K562 (cell line): ENCODE data around the gene ZRANB1. TPM values are rescaled to one million over a fixed set of nuclear protein-coding genes. Genes with fewer than 3 reads are reported as not detected.

ENCODE experiments used
- ATAC-seq: fragments of 200-7000 bp; cut with Tn5 transposase; 3 replicates; pipeline ENCODE4 v1.9.1; 2020; ENCODE audit warnings: moderate library complexity
- BruUV-seq: library from RNA; stranded (reverse); fragments of 400-500 nt; replicated peaks from 2 replicates; lab custom pipeline; 2021; lab: Mats Ljungman, UMichigan
- CTCF ChIA-PET: fragments of 300-600 bp; formaldehyde crosslinking; extraction: SDS; loops from one replicate; lab custom pipeline; 2021; ENCODE audit warnings: low intra/inter-chr PET ratio; lab: Yijun Ruan, JAX
- POLR2A ChIA-PET: fragments of 300-600, 350-650 bp; sonication (Branson Sonifier 250); formaldehyde crosslinking; extraction: SDS; loops from one replicate; lab custom pipeline; 2021; ENCODE audit warnings: antibody characterized with exemption, inconsistent platforms; lab: Yijun Ruan, JAX
- DNase-seq, 4 experiments: peaks; one replicate each; pipeline versions ENCODE4 v3.0.0 to v3.0.0-alpha.2; 2011 to 2018; ENCODE audit warnings: low spot score in 3 of 4, mixed read lengths in 3 of 4; ENCODE audit errors: extremely low read depth in 1 of 4
- FAIRE-seq: peaks from 2 replicates; lab custom pipeline; 2011; peaks lifted over from hg19 to GRCh38; lab: Jason Lieb, UNC
- H2AFZ ChIP-seq: 2 replicates; pipeline ENCODE4 v1.6.0; 2011; ENCODE audit warnings: low read depth, low read length, control low read depth, inconsistent platforms
- H3K27ac ChIP-seq: fragments of 200-600 bp; 3 replicates; pipeline ENCODE4 v1.8.0; 2011; ENCODE audit warnings: low read depth, mild to moderate bottlenecking, control low read depth, inconsistent platforms, low read length, moderate library complexity, mixed read lengths; ENCODE audit errors: extremely low read depth
- H3K27me3 ChIP-seq, 2 experiments: fragments of 300-600 bp in 1 of 2; 2 replicates in 1 of 2; 3 replicates in 1 of 2; pipeline versions ENCODE4 v1.6.0 to v1.8.0; 2011; ENCODE audit warnings: inconsistent platforms in 2 of 2, low read length in 2 of 2, mild to moderate bottlenecking in 1 of 2, mixed read lengths in 1 of 2, moderate library complexity in 1 of 2; ENCODE audit not compliant: control insufficient read depth in 2 of 2, insufficient read depth in 2 of 2
- H3K36me3 ChIP-seq: fragments of 300-600 bp; 3 replicates; pipeline ENCODE4 v1.8.0; 2011; ENCODE audit warnings: mild to moderate bottlenecking, low read length, inconsistent platforms; ENCODE audit not compliant: control insufficient read depth, insufficient read depth
- H3K4me1 ChIP-seq, 2 experiments: fragments of 200-600 bp in 1 of 2; replicated peaks in 1 of 2; 2 replicates in 1 of 2; 3 replicates in 1 of 2; pipeline versions ENCODE4 v1.5.1 to v1.8.0; 2011; ENCODE audit warnings: inconsistent platforms in 2 of 2, low read length in 2 of 2, mild to moderate bottlenecking in 1 of 2, mixed read lengths in 1 of 2, moderate library complexity in 1 of 2; ENCODE audit not compliant: control insufficient read depth in 2 of 2, insufficient read depth in 2 of 2
- H3K4me2 ChIP-seq: 2 replicates; pipeline ENCODE4 v1.6.1; 2011; ENCODE audit warnings: low read length, control low read depth, inconsistent platforms, mixed read lengths; ENCODE audit not compliant: insufficient read depth
- H3K4me3 ChIP-seq: fragments of 200-600 bp; sonication (generic), shearing (Covaris generic); 2 replicates; pipeline ENCODE4 v1.5.1; 2016; ENCODE audit warnings: control low read depth, inconsistent platforms
- H3K79me2 ChIP-seq: fragments of 200-600 bp; 3 replicates; pipeline ENCODE4 v1.8.0; 2011; ENCODE audit warnings: low read length, inconsistent platforms; ENCODE audit not compliant: control insufficient read depth, insufficient read depth
- H3K9ac ChIP-seq, 2 experiments: 2 replicates each; pipeline versions ENCODE4 v1.6.0 to v1.6.1; 2011; ENCODE audit warnings: low read depth in 2 of 2, low read length in 2 of 2, control low read depth in 1 of 2, inconsistent platforms in 1 of 2, mild to moderate bottlenecking in 1 of 2, mixed read lengths in 1 of 2; ENCODE audit not compliant: insufficient read depth in 1 of 2
- H3K9me1 ChIP-seq: one replicate; pipeline ENCODE4 v1.6.0; 2011; ENCODE audit warnings: inconsistent platforms, mild to moderate bottlenecking, low read length, moderate library complexity; ENCODE audit not compliant: control insufficient read depth, insufficient read depth
- H3K9me3 ChIP-seq: replicated peaks from 2 replicates; pipeline ENCODE4 v1.5.1; 2011; ENCODE audit warnings: low read depth, low read length, inconsistent platforms; ENCODE audit not compliant: control insufficient read depth, insufficient read depth
- H4K20me1 ChIP-seq: replicated peaks from 2 replicates; pipeline ENCODE4 v1.6.1; 2011; ENCODE audit warnings: low read length, inconsistent platforms, mixed read lengths; ENCODE audit not compliant: control insufficient read depth, insufficient read depth
- NFE2L1 ChIP-seq: fragments of 450-650 bp; IDR thresholded peaks from 2 replicates; pipeline ENCODE4 v1.6.1; 2016; ENCODE audit warnings: missing genetic modification characterization, low read depth, mild to moderate bottlenecking, missing compliant biosample characterization, moderate library complexity, borderline replicate concordance
- SP2 ChIP-seq: IDR thresholded peaks from 2 replicates; pipeline ENCODE4 v1.6.1; 2011; ENCODE audit warnings: mild to moderate bottlenecking, low read depth, low read length, moderate library complexity; ENCODE audit not compliant: poor library complexity, severe bottlenecking; ENCODE audit errors: extremely low read depth
- WGBS: fragments of 100-300 bp; shearing (Covaris generic); methylation state at CpG from one replicate; pipeline ENCODE4 v1.1.6; 2016; ENCODE audit warnings: low coverage, mixed read lengths; ENCODE audit not compliant: insufficient coverage; ENCODE audit errors: missing lambda C conversion rate; 5-methylcytosine and 5-hydroxymethylcytosine counted together
- in situ Hi-C: fragments of 300-500 bp; cut with MboI; formaldehyde crosslinking; loops from 4 replicates; pipeline ENCODE4 v1.15.0; 2018; ENCODE audit warnings: inconsistent platforms, mixed read lengths
- intact Hi-C: fragments of 100-400 bp; cut with micrococcal nuclease; formaldehyde crosslinking; loops from 2 replicates; pipeline ENCODE4 v1.14.2; 2022
- polyA plus RNA-seq, 8 experiments: library from polyadenylated mRNA; depleted of rRNA in 4 of 8; stranded (reverse) in 5 of 8; unstranded in 3 of 8; fragments of >200 nt; fragmentation: Nextera tagmentation in 2 of 8; fragmentation: Illumina TruSeq in 1 of 8; extraction: Ambion mirVana in 2 of 8; extraction: Trizol in 1 of 8; gene quantifications; 2 replicates each; pipeline versions ENCODE4 v1.2.1 to v1.2.3, GENCODE V29; 2011 to 2014; ENCODE audit warnings: inconsistent platforms in 1 of 8, missing spikeins in 1 of 8
- total RNA-seq, 7 experiments: library from RNA; depleted of rRNA in 6 of 7; stranded (reverse); fragments of >200 nt in 6 of 7; fragmentation: Illumina TruSeq in 2 of 7; extraction: Trizol in 2 of 7; gene quantifications; 2 replicates each; pipeline versions ENCODE4 v1.2.1 to v1.2.3, GENCODE V29; 2011 to 2021; ENCODE audit warnings: low replicate concordance in 1 of 7
- TF ChIP-seq, protein P1 (sequence below): fragments of 450-650 bp; IDR thresholded peaks from 2 replicates; pipeline ENCODE4 v1.6.1; 2016; ENCODE audit warnings: borderline replicate concordance

Gene ZRANB1
- total and polyA plus RNA-seq, 9 of the 15 experiments (the other 6 are each of a cell fraction or from before 2014, with no cell fraction given): 0.07 to 1.1 (median 0.64) TPM

- no peaks in the 10 kb centered on the region for H4K20me1 ChIP-seq
- H3K36me3 ChIP-seq: no peaks in the 10 kb centered on the region
- H3K27ac ChIP-seq: no peak overlapping the region
- BruUV-seq: no TSS peak
- POLR2A ChIA-PET: no interaction called here
- no peaks in the 10 kb centered on the region for H3K4me1 ChIP-seq
- intact Hi-C loops (no loop called here), in situ Hi-C loops (no loop called here)
- DNase-seq: no peak
- H3K9me1 ChIP-seq: no peaks in the 10 kb centered on the region
- no peak overlapping the region for H3K4me3 ChIP-seq
- no CpG with 5 or more reads among the region's 6 CpGs for WGBS
- H3K27me3 ChIP-seq: no peaks in the 10 kb centered on the region
- H2AFZ ChIP-seq: no peak overlapping the region
- no peak overlapping the region for H3K9ac ChIP-seq
- H3K4me2 ChIP-seq: no peak overlapping the region
- TF ChIP-seq, protein P1, sequence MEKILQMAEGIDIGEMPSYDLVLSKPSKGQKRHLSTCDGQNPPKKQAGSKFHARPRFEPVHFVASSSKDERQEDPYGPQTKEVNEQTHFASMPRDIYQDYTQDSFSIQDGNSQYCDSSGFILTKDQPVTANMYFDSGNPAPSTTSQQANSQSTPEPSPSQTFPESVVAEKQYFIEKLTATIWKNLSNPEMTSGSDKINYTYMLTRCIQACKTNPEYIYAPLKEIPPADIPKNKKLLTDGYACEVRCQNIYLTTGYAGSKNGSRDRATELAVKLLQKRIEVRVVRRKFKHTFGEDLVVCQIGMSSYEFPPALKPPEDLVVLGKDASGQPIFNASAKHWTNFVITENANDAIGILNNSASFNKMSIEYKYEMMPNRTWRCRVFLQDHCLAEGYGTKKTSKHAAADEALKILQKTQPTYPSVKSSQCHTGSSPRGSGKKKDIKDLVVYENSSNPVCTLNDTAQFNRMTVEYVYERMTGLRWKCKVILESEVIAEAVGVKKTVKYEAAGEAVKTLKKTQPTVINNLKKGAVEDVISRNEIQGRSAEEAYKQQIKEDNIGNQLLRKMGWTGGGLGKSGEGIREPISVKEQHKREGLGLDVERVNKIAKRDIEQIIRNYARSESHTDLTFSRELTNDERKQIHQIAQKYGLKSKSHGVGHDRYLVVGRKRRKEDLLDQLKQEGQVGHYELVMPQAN: no peak
- TF ChIP-seq SP2 (no peak), NFE2L1 (tag) (no peak)
- TF ChIP-seq, all 486 proteins: peak for 0
- Histone ChIP-seq H3K9me3 (no peaks in the 10 kb centered on the region), H3K79me2 (no peaks in the 10 kb centered on the region)
- ATAC-seq (no peak), FAIRE-seq (no peak)
- CTCF ChIA-PET: no interaction called here
Observed at GRCh38 chr10:125007436-125007835, 65.5 kb downstream of the ZRANB1 start.
